DOHH2 (cell line): ENCODE results near the gene GNB4.

Experiments
- H3F3A ChIP-seq: fragments of 200-600 bp; sonication (generic), shearing (Covaris generic); 2 replicates; pipeline ENCODE4 v1.6.0; 2016; ENCODE audit warnings: antibody characterized with exemption, mild to moderate bottlenecking; ENCODE audit not compliant: control insufficient read depth, insufficient read depth
- H3K27ac ChIP-seq: fragments of 200-600 bp; sonication (generic); 2 replicates; pipeline ENCODE4 v1.5.1; 2014; ENCODE audit warnings: low read depth, mild to moderate bottlenecking, low read length, moderate library complexity
- H3K27me3 ChIP-seq: fragments of 200-600 bp; sonication (generic); 2 replicates; pipeline ENCODE4 v1.6.1; 2014; ENCODE audit warnings: mild to moderate bottlenecking, low read length, mixed read lengths; ENCODE audit not compliant: control insufficient read depth
- H3K36me3 ChIP-seq: fragments of 200-600 bp; sonication (generic); 2 replicates; pipeline ENCODE4 v1.6.1; 2014; ENCODE audit warnings: mild to moderate bottlenecking, low read length, moderate library complexity, mixed read lengths; ENCODE audit not compliant: control insufficient read depth
- H3K4me1 ChIP-seq: fragments of 200-600 bp; sonication (generic); 2 replicates; pipeline ENCODE4 v1.6.1; 2014; ENCODE audit warnings: mild to moderate bottlenecking, low read length, mixed read lengths; ENCODE audit not compliant: control insufficient read depth
- H3K4me2 ChIP-seq: fragments of 200-600 bp; sonication (generic); 2 replicates; pipeline ENCODE4 v1.6.0; 2014; ENCODE audit warnings: mild to moderate bottlenecking, low read length, moderate library complexity
- H3K4me3 ChIP-seq: fragments of 200-600 bp; sonication (generic); 2 replicates; pipeline ENCODE4 v1.5.1; 2014; ENCODE audit warnings: mild to moderate bottlenecking, low read length, mixed read lengths
- H3K79me2 ChIP-seq: fragments of 200-600 bp; sonication (generic); 2 replicates; pipeline ENCODE4 v1.6.1; 2014; ENCODE audit warnings: mild to moderate bottlenecking, low read length, mixed read lengths; ENCODE audit not compliant: control insufficient read depth
- H3K9me2 ChIP-seq: fragments of 200-600 bp; sonication (generic); replicated peaks from 2 replicates; pipeline ENCODE4 v1.6.1; 2014; ENCODE audit warnings: mild to moderate bottlenecking, low read length, mixed read lengths; ENCODE audit not compliant: control insufficient read depth
- H3K9me3 ChIP-seq: fragments of 200-600 bp; sonication (generic); 2 replicates; pipeline ENCODE4 v1.6.1; 2014; ENCODE audit warnings: antibody characterized with exemption, low read length, mixed read lengths; ENCODE audit not compliant: control insufficient read depth, insufficient read depth
- H4K20me1 ChIP-seq: fragments of 200-600 bp; sonication (generic); 2 replicates; pipeline ENCODE4 v1.6.0; 2014; ENCODE audit warnings: low read depth, mild to moderate bottlenecking, antibody characterized with exemption, low read length, moderate library complexity; ENCODE audit not compliant: control insufficient read depth, insufficient read depth
- CTCF ChIP-seq: fragments of 200-600 bp; sonication (generic); IDR thresholded peaks from one replicate; pipeline ENCODE4 v1.5.1; 2014; ENCODE audit warnings: antibody characterized with exemption, mild to moderate bottlenecking, low read depth, low read length; ENCODE audit not compliant: poor library complexity, severe bottlenecking
- EZH2phosphoT487 ChIP-seq: fragments of 200-600 bp; sonication (generic); IDR thresholded peaks from 2 replicates; pipeline ENCODE4 v1.6.1; 2017; ENCODE audit warnings: borderline replicate concordance, mild to moderate bottlenecking, antibody characterized with exemption, low read length, moderate library complexity, mixed read lengths

The GNB4 gene

GRCh38 chr3:179452176-179452564, 900 bp upstream of the GNB4 start:
- Histone ChIP-seq H3K27ac (no peak overlapping the region), H3K79me2 (peaks cover 37% of the 10 kb centered on the region), H3K4me3 (peak overlapping the region; percentile 91), H3K4me2 (peak overlapping the region; percentile 88), H3K4me1 (peaks cover 48% of the 10 kb centered on the region), H3K9me3 (no peaks in the 10 kb centered on the region), H3F3A (peaks cover 17% of the 10 kb centered on the region; the same call in 1 of the 2 replicates), H4K20me1 (no peaks in the 10 kb centered on the region; the same call in 1 of the 2 replicates), H3K27me3 (peaks cover 6% of the 10 kb centered on the region; the same call in 1 of the 2 replicates), H3K9me2 (no peaks in the 10 kb centered on the region), H3K36me3 (0 out of 2 replicates have a peak, but pooled peaks cover 5% of the 10 kb centered on the region)
- TF ChIP-seq CTCF = no peak

GRCh38 chr3:179450901-179451264, 387 bp downstream of the GNB4 start:
- Histone ChIP-seq H3K27me3 (peaks cover 6% of the 10 kb centered on the region; the same call in 1 of the 2 replicates), H3K9me2 (no peaks in the 10 kb centered on the region), H3K4me2 (peak overlapping the region; percentile 88), H3K4me3 (peak overlapping the region; percentile 91), H3K36me3 (0 out of 2 replicates have a peak, but pooled peaks cover 5% of the 10 kb centered on the region), H3K4me1 (peaks cover 54% of the 10 kb centered on the region), H3F3A (peaks cover 17% of the 10 kb centered on the region; the same call in 1 of the 2 replicates), H3K9me3 (no peaks in the 10 kb centered on the region), H3K27ac (peak overlapping the region; percentile 31), H4K20me1 (no peaks in the 10 kb centered on the region; the same call in 1 of the 2 replicates), H3K79me2 (peaks cover 49% of the 10 kb centered on the region)
- no peak for TF ChIP-seq EZH2phosphoT487
- TF ChIP-seq CTCF = no peak

- peak overlapping the region; percentile 31; the same call in 1 of the 2 replicates for H3K27ac ChIP-seq
- TF ChIP-seq EZH2phosphoT487 (no peak), CTCF (no peak)
- peak overlapping the region; percentile 91 for H3K4me3 ChIP-seq
- peaks cover 55% of the 10 kb centered on the region for H3K79me2 ChIP-seq
- peaks cover 54% of the 10 kb centered on the region for H3K4me1 ChIP-seq
- H3K27me3 ChIP-seq = peaks cover under 1% of the 10 kb centered on the region; the same call in 1 of the 2 replicates
- 0 out of 2 replicates have a peak, but pooled peaks cover 5% of the 10 kb centered on the region for H3K36me3 ChIP-seq
- peaks cover 17% of the 10 kb centered on the region; the same call in 1 of the 2 replicates for H3F3A ChIP-seq
- H4K20me1 ChIP-seq = no peaks in the 10 kb centered on the region; the same call in 1 of the 2 replicates
- no peaks in the 10 kb centered on the region for H3K9me2 ChIP-seq
- no peaks in the 10 kb centered on the region for H3K9me3 ChIP-seq
- peak overlapping the region; percentile 88 for H3K4me2 ChIP-seq
These were observed 989 bp downstream of the GNB4 start for GRCh38 chr3:179450261-179450701.
